HL-60/S4 (cell line): ENCODE data around the gene KRTAP10-11.
"Not testable (repeated sequence)": the region's sequence is repeated elsewhere in the genome, so short reads cannot be mapped to it uniquely, and the experiment has no call there.

Experiments used
- in situ Hi-C: fragments of 300-500 bp; cut with MboI; formaldehyde crosslinking; loops from 2 replicates; pipeline ENCODE4 v1.14.3; 2022; ENCODE audit warnings: low sequenced_read_pairs

KRTAP10-11 gene

GRCh38 chr21:44646366-44647221 lies at the start of gene KRTAP10-11:
KRTAP10-11 (plus strand) TSS chr21:44646414; CDS start chr21:44646459, 45 bp downstream.
- in situ Hi-C loops = not testable (repeated sequence)

GRCh38 chr21:44598061-44598460 lies 48.2 kb upstream of the KRTAP10-11 start:
- in situ Hi-C loops = no loop called here

DNA sequence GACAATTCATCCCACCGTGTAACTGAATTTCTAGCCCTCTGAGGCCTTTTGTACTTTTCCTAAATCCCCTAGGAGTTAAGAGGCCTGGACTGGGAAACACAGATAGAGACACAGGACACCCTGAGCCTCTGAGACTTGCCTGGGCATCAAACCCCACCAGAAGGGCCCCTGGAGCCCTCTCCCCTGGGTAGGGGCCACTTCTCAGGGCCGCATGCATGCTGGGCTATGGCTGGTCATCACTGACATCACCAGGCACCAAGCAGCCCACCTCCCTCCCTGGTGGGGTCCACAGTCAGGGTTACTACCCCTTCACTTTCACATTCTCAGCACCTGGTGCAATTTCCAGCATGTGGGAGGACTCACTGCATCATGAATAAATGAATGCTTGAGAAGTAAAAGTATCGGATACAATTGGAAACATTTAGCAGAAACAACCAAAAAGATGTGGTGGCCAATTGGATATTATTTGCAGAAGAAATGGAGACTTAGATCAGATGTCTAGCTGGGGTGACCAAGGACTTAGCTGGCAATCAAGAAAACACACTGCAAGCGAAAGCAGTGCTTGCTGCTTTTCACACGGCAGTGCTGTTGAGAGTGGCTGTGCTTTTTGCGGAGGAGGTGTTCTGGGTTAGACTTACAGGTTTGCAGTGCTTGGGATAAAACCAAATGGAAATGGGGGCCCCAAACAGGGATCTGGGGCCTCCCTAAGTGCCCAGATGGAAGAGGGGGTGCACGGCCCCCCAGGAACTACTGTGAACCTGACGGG lies 46.8 kb upstream of the KRTAP10-11 start:
- in situ Hi-C loops = no loop called here

DNA sequence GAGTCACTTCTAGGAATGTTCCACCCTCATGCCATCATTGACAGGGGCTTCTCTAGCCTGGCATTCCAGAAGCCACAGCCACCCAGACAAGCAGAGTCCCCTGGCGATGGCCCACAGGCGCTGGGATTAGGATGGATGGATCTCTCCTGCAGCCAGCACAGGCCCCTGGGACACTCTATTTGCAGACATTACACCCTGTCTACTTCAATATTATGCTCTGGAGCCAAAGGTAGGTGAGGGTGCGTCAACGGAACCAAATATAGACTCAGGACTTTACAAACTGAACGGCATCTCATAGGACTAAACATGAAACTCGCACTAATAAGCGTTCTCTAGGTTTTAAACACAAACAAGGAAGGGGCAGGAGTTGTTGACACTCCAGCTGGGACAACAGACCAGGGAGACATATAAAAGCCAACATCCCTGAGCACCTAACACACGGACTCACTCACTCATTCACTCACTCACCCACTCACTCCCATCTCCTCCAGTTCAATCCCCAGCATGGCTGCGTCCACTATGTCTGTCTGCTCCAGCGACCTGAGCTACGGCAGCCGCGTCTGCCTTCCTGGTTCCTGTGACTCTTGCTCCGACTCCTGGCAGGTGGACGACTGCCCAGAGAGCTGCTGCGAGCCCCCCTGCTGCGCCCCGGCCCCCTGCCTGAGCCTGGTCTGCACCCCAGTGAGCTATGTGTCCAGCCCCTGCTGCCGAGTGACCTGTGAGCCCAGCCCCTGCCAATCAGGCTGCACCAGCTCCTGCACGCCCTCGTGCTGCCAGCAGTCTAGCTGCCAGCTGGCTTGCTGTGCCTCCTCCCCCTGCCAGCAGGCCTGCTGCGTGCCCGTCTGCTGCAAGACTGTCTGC lies 45.9 kb upstream of the KRTAP10-11 start, which contains the start of gene KRTAP10-7:
Gene KRTAP10-7 (plus strand): TSS at position 480 of the 861 bp plus-strand sequence. CDS start 25 bp downstream, at position 505.
- in situ Hi-C loops = not testable (repeated sequence)

DNA sequence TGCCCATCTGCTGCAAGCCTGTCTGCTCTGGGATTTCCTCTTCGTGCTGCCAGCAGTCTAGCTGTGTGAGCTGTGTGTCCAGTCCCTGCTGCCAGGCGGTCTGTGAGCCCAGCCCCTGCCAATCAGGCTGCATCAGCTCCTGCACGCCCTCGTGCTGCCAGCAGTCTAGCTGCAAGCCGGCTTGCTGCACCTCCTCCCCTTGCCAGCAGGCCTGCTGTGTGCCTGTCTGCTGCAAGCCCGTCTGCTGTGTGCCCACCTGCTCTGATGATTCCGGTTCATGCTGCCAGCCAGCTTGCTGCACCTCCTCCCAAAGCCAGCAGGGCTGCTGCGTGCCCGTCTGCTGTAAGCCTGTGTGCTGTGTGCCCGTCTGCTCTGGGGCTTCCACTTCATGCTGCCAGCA lies 45.1 kb upstream of the KRTAP10-11 start:
- in situ Hi-C loops = not testable (repeated sequence)

GRCh38 chr21:44601596-44602462 lies 44.4 kb upstream of the KRTAP10-11 start:
- in situ Hi-C loops = no loop called here

GRCh38 chr21:44602463-44602850 lies 43.8 kb upstream of the KRTAP10-11 start:
- in situ Hi-C loops = no loop called here

DNA sequence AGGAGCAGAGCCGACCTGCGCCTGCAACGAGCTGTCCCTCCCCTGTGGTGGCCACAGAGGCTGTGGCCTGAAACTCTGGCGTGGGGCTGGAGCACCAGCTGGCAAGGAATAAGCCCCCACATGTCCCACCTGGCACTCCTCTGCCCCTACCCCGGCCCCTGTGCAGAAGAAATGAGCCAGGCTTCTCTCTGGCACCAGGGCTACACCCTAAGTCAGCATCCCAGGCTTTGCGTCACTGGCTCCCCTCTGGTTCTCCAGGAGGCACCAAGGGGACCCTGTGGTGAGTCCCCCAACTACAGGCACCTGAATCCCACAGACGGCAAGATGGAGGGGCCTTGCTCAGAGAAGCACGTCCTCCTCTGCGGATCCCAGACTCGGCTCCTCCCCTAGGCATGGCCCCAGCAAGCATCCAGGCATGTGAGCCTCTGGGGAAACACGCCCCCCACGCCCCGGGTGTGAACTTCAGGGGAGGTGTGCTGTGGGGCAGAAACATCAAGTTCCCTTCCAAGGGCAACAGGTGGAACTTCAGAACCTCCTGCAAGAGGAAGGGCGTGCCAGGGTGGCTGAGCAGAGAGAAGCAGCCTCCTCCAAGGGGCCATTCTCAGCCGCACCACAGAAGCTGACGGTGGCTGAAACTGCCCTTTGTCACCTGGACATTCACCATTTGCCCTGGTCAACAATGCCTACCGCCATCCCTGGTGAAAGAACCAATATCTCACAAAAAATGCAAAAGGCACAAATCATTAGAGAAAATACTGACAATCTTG lies 42.9 kb upstream of the KRTAP10-11 start:
- in situ Hi-C loops = no loop called here

GRCh38 chr21:44603911-44604310 lies 42.3 kb upstream of the KRTAP10-11 start:
- in situ Hi-C loops = no loop called here

DNA sequence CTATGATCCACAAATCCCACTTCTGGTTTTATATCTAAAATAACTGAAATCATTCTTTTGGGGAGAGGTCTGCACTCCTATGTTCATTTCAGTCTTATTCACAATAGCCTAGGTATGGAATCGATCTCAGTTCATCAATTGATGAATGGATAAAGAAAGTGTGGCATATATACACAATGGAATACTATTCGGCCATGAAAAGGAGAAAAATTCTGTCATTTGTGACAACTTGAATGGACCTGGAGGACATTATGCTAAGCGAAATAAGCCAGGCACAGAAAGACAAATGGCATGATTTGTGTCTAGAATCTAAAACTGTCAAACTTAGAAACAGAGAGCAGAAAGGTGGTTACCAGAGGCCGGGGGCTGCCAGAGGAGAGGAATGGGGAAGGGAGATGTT lies 39.7 kb upstream of the KRTAP10-11 start:
- in situ Hi-C loops = no loop called here

- in situ Hi-C loops = no loop called here
Measured at GRCh38 chr21:44609193-44609592, 37.0 kb upstream of the KRTAP10-11 start.

DNA sequence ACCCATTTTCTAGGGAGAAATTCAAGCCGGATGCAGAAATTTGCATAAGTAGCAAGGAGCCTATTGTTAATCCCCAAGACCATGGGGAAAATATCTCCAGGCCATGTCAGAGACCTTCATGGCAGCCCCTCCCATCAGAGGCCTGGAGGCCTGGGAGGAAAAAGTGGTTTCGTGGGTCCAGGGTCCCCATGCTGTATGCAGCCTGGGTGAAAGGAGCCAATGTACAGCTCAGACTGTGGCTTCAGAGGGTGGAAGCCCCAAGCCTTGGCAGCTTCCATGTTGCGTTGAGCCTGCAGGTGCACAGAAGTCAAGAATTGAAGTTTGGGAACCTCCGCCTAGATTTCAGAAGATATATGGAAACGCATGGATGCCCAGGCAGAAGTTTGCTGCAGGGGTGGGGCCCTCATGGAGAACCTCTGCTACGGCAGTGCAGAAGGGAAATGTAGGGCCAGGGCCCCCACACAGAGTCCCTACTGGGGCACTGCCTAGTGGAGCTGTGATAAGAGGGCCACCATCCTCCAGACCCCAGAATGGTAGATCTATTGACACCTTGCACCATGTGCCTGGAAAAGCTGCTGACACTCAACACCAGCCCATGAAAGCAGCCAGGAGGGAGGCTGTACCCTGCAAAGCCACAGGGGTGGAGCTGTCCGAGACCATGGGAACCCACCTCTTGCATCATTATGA lies 35.9 kb upstream of the KRTAP10-11 start:
- in situ Hi-C loops = not testable (repeated sequence)

DNA sequence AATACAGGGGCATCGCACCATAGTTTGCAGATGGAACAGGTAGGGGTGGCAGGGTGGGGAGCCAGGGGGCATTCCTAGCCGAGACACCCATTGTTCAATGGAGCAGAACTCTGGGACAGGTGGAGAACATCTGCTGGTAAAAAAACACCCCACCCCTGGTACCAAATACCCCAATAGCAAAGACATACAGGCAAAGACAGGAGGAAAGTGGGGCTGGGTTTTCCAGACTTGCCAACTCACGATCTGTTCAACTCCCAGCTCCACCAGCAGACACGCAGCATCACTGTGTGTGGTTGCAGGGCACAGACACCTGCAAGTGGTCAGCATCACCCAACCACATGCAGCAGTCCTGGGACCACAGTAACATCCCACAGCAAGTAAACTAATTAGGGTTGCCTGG lies 34.7 kb upstream of the KRTAP10-11 start:
- in situ Hi-C loops = no loop called here

GRCh38 chr21:44612029-44612486 lies 34.2 kb upstream of the KRTAP10-11 start, which contains the start of gene KRTAP10-8:
KRTAP10-8 (plus strand) TSS chr21:44612079; CDS start chr21:44612101, 22 bp downstream.
- in situ Hi-C loops = no loop called here

DNA sequence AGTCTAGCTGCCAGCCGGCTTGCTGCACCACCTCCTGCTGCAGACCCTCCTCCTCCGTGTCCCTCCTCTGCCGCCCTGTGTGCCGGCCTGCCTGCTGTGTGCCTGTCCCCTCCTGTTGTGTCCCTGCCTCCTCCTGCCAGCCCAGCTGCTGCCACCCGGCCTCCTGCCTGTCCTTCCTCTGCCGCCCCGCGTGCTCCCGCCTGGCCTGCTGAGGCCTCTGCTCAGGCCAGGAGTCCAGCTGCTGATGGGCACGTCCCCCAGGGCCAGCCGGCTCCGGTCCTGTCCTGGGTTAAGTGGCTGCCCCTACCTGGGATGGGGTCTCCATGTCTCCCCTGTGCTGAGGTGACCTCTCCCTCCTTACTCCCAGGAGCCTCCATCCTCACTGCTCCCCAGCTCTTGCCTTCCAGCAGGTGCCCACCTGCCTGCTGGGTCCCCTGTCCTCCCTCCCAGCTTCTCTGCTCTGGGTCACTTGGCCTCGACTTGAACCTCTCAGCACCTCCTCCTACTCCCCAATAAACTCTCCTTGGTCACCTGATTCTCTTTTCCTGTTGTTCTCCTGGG lies 33.5 kb upstream of the KRTAP10-11 start:
- in situ Hi-C loops = no loop called here

DNA sequence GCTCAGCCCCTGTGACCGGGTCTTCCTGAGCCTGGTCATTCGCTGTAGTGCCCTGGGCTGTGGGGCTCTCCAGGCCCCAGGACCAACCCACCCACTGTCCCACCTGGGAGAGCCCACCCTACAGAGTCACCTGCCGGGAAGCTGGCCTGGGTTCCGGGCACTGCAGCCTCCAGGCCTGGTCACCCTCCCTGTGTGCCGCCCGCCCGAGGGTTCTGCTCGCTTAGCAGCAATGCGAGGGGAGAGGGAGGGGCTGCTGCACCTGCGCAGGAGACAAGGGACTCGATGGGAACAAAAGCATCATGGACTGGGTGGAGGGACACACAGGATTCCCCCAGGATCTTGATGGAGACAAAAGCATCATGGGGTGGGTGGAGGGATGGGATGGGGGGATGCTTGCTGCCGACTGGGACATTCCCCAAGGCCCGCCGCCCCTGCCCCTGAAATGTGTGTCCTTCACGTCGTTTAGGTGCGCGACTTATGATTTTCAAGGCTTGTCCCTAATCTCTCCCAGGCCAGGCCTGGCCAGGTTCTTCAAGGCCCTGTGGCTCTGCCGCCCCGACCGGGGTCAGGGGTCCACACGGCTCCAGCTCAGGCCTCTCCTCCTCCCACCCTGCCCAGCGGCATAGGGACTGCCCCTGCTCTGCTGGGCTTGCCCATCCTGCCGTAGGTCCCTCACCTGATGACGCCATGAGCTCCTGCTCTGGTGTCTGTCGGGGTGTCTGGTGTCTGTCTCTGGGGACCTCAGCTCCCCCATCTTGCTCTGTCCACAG lies 32.6 kb upstream of the KRTAP10-11 start:
- in situ Hi-C loops = no loop called here

- in situ Hi-C loops = no loop called here
Measured at GRCh38 chr21:44614161-44614631, 32.0 kb upstream of the KRTAP10-11 start.
